Kidney epithelial cell (primary cell): ENCODE results near the gene MAFG. TPM values are rescaled to one million over a fixed set of nuclear protein-coding genes. Genes with fewer than 3 reads are reported as not detected.

Experiments
- DNase-seq: peaks from one replicate; pipeline ENCODE4 v3.0.0-alpha.2; 2010; ENCODE audit warnings: low read depth
- H3K27me3 ChIP-seq: 2 replicates; pipeline ENCODE4 v1.6.0; 2011; ENCODE audit warnings: low read length; ENCODE audit not compliant: control insufficient read depth, insufficient read depth
- H3K36me3 ChIP-seq: 2 replicates; pipeline ENCODE4 v1.5.1; 2011; ENCODE audit warnings: low read length; ENCODE audit not compliant: control insufficient read depth, insufficient read depth
- H3K4me3 ChIP-seq: 2 replicates; pipeline ENCODE4 v1.5.1; 2011; ENCODE audit warnings: low read depth, mild to moderate bottlenecking, control low read depth, low read length
- CTCF ChIP-seq: IDR thresholded peaks from 2 replicates; pipeline ENCODE4 v1.5.1; 2011; ENCODE audit warnings: mild to moderate bottlenecking, moderate library complexity, low read length, control low read depth, inconsistent platforms; ENCODE audit not compliant: insufficient read depth, poor library complexity, severe bottlenecking
- total RNA-seq: library from RNA; depleted of rRNA; stranded (reverse); fragments of >200 nt; gene quantifications from 2 replicates; pipeline ENCODE4 v1.2.3, GENCODE V29; 2015

MAFG gene
- total RNA-seq, 1 donor from 2014 or later, result 41.1 TPM

DNA sequence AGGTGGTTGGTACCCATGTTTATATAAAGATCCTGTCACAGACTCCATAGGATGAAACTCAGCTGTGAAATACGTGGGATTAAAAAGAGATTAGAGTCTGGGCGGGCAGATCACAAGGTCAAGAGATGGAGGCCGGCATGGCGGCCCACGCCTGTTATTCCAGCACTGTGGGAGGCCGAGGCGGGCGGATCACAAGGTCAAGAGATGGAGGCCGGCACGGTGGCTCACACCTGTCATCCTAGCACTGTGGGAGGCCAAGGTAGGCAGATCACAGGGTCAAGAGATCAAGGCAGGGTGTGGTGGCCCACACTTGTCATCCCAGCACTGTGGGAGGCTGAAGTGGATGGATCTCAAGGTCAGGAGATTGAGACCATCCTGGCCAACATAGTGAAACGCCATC, 32.1 kb downstream of the MAFG start:
- Histone ChIP-seq H3K36me3 (peaks cover 5% of the 10 kb centered on the region), H3K27me3 (no peaks in the 10 kb centered on the region), H3K4me3 (no peak overlapping the region)
- no peak for DNase-seq
- no peak for TF ChIP-seq CTCF

GRCh38 chr17:81891303-81891552, 36.3 kb downstream of the MAFG start:
- H3K36me3 ChIP-seq, result peaks cover 8% of the 10 kb centered on the region
- no peaks in the 10 kb centered on the region for H3K27me3 ChIP-seq
- H3K4me3 ChIP-seq, result peak overlapping the region; percentile 86
- DNase-seq, result no peak
- TF ChIP-seq CTCF, result no peak

- Histone ChIP-seq H3K4me3 (peak overlapping the region; percentile 86), H3K27me3 (no peaks in the 10 kb centered on the region), H3K36me3 (peaks cover 8% of the 10 kb centered on the region)
- no peak for DNase-seq
- no peak for TF ChIP-seq CTCF
Observed at GRCh38 chr17:81890447-81891302, 36.9 kb downstream of the MAFG start.

GRCh38 chr17:81889602-81890001, 37.9 kb downstream of the MAFG start:
- H3K36me3 ChIP-seq, result peaks cover 8% of the 10 kb centered on the region
- DNase-seq, result no peak
- no peaks in the 10 kb centered on the region for H3K27me3 ChIP-seq
- TF ChIP-seq CTCF, result no peak
- no peak overlapping the region for H3K4me3 ChIP-seq

DNA sequence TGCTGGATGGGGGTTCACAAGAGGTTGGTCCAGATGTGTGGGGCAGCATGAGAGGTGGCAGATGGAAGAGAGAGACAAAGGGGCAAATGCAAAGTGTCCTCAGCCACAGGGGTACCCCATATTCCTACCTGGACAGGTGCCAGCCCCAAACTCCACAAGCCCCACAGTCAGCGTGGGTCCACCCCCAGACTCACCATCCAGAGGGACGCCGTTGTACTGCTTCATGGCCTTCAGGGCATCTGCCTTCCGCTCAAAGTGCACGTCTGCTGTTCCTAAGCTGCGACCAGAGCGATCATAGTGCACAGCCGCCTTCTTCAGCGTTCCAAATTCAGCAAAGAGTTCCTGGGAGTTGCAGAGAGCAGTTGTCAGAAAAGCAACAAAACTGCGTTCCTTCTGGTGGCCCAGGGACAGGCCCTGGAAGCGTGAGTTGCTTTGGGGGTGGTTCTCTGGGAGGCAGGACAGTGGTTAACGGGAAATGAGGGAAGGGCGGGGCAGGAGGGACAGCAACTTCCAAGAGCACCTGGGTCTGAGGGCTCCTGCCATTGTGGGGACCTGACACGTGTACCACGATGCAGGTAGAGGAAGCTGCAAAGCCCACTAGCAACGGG, 38.4 kb downstream of the MAFG start:
- Histone ChIP-seq H3K36me3 (peaks cover 8% of the 10 kb centered on the region), H3K27me3 (no peaks in the 10 kb centered on the region)
- no peak for TF ChIP-seq CTCF

More for the DNA sequence above, 38.4 kb downstream of the MAFG start:
- H3K4me3 ChIP-seq, result no peak overlapping the region
- no peak for DNase-seq
